Uterine smooth muscle cell (primary cell): ENCODE data around the gene MAP3K20. TPM values are rescaled to one million over a fixed set of nuclear protein-coding genes. Genes with fewer than 3 reads are reported as not detected.

Experiments
- total RNA-seq: library from RNA; depleted of rRNA; stranded (reverse); fragments of >200 nt; gene quantifications from 2 replicates; pipeline ENCODE4 v1.2.3, GENCODE V29; 2014

MAP3K20 gene
- total RNA-seq: 125 and 161 TPM in 2 replicates

DNA sequence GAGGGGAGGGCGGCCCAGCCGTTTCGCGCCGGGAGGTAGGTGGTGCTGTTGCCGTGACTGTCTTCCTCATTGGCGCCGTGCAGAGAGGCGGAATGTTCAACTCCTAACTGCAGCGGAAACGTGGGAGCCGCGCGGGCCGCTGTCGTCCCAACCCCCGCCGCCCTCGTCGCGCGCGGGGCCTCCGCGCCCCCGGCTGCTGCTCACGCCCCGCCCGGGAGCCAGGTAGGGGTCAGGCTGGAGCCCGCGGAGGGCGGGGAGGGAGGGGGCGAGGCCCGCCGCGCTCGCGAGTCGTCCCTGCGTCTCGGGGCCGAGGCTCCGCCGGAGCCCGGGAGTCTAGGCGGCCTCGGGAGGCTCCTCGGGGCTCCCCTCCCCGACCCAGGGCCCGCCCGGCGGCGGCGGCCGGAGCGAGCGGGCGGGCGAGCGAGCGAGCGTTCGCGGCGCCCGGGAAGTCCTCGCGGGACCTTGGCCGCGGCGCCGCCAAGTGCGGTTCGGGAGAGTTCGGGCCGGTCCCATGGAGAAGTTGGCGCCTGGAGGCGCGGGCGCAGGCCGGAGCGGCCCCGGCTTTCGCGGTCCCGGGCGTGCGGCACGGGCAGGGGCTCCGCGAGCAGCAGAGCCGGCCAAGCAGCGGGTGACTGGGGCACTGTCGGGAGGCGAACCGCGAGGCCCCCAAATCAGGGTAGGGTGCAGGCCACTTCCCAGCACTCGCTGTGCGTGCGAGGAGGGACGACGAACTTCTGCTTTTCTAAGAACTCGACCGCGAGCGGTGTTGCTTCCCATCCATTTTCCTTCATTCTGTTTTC lies at the start of gene MAP3K20:
Gene MAP3K20, plus strand, starts transcription at position 66 of the 800 bp plus-strand sequence. CDS start 15,186 bp downstream, outside the sequence.

